ENCODE measurements around the gene MAB21L4. TPM values are rescaled to one million over a fixed set of nuclear protein-coding genes. Genes with fewer than 3 reads are reported as not detected.

MAB21L4 gene
- total and polyA plus RNA-seq, 12 donors, result 0.10 to 0.32 TPM; not detected in 10

DNA sequence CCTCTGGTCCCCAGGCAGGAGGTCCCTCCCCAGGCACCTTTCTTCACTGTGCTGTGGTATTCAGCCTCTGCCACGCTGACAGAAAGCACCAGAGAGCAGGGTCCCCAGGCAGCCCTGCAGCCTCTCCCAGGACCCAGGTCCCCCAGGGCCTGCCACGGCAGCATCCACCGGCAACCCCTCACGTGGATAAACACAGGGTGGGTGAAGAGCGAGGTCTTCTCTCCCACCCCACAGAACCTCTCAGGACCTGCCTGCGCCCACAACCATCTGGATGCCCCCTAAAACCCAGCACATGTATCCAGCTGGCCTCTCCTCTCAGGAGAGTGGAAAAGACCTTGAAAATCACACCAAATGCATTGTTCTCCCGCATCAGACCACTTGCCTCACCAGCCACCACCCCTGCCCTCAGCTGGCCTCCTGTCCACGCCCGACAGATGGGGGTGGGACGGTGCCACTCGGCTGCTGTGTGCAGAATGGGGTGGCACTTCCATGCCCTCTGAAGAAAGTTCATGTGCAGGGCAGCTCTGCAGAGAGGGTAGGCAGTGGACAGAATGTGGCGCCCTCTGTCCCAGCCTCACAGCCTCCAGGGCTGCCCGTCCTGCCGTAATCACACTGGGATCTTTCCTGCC lies 6.1 kb upstream of the MAB21L4 start:
- DNase-seq, result no peak
- peaks cover 0 to 5% of the 10 kb centered on the region in 2 donors for H3K4me1 ChIP-seq (replicated peaks in 1 of 2)
- H3K27me3 ChIP-seq, result no peaks in the 10 kb centered on the region
- intact Hi-C loops (cut with DNase I), result no loop called here
- no peaks in the 10 kb centered on the region for H3K9me3 ChIP-seq (replicated peaks in 1 of 3)
- H3K27ac ChIP-seq, result no peak overlapping the region
- no peak overlapping the region for H3K4me3 ChIP-seq
- TF ChIP-seq CTCF (IDR thresholded peaks at IDR 0.05) (no peak), POLR2A (IDR thresholded peaks at IDR 0.05) (no peak)
- 46 to 91% (median 84%) methylated on average over 4 to 14 of the region's 14 CpGs for WGBS, 4 donors
- no peaks in the 10 kb centered on the region for H3K36me3 ChIP-seq (replicated peaks in 1 of 2)

DNA sequence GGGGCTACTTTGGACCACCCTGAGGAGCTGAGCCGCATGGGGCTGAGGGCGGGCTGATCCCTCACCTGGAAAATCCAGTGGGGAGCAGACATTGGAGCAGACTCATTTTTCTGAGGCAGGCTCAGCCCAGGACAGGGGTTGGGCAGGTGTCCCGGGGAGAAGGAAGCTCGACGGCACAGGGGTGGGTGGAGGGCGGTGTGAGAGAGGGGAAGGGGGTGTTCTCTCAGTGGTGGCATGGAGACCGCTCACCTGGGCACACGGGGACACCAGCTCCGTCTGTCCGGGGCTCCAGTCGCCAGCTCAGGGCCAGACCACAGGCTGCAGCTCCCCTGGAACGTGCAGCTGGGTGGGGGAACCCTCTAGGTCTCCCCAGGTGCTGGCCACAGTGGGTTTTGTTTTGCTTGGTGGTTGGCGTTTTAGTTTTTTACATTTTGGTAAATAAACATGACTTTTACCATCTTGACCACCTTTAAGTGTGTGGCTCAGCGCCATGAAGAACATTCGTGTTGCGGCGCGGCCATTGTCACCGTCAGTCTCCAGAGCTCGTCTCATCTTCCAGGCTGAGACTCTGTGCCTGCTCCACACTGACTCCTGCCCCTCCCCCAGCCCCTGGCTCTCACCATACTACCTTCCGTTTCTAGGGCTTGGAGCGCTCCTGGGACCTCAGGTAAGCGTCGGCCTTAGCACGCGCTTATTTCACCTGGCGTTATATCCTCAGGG lies 4.3 kb upstream of the MAB21L4 start:
- Histone ChIP-seq H3K27ac (no peak overlapping the region), H3K27me3 (no peaks in the 10 kb centered on the region), H3K9me3 (replicated peaks in 1 of 3) (no peaks in the 10 kb centered on the region), H3K4me3 (no peak overlapping the region), H3K4me1 (replicated peaks in 1 of 2) (peaks cover 0 to 5% of the 10 kb centered on the region in 2 donors), H3K36me3 (replicated peaks in 1 of 2) (no peaks in the 10 kb centered on the region)
- TF ChIP-seq CTCF (IDR thresholded peaks at IDR 0.05) (no peak), POLR2A (IDR thresholded peaks at IDR 0.05) (no peak)
- intact Hi-C loops (cut with DNase I), result no loop called here
- DNase-seq, result no peak
- WGBS, 4 donors, result 86 to 93% (median 89%) methylated on average over 22 to 27 of the region's 27 CpGs

DNA sequence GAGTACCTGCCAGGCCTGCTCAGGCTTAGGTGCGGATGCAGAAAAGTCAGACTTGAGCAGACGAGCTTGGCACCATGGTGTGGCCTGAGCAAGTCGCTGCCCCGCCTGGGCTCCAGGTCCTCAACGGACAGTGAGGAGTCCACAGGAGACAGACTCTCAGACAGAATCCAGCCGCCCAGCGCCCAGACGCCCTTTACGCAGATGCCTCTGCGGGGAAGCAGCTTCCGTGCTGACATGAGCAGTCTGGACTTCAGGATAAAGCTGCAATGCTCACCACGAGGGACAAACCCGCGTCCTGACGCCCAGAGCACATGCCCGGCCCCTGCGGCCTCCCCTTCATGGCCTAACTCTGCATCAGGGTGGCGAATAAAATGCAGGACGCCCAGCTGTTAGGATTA lies 3.5 kb upstream of the MAB21L4 start:
- 86 to 92% (median 88%) methylated on average over 4 to 19 of the region's 19 CpGs for WGBS, 4 donors
- DNase-seq, result no peak
- Histone ChIP-seq H3K36me3 (replicated peaks in 1 of 2) (no peaks in the 10 kb centered on the region), H3K4me3 (no peak overlapping the region), H3K27me3 (no peaks in the 10 kb centered on the region), H3K27ac (no peak overlapping the region), H3K9me3 (replicated peaks in 1 of 3) (no peaks in the 10 kb centered on the region), H3K4me1 (replicated peaks in 1 of 2) (peaks cover 0 to 5% of the 10 kb centered on the region in 2 donors)
- intact Hi-C loops (cut with DNase I), result no loop called here
- TF ChIP-seq POLR2A (IDR thresholded peaks at IDR 0.05) (no peak), CTCF (IDR thresholded peaks at IDR 0.05) (no peak)

- TF ChIP-seq POLR2A (IDR thresholded peaks at IDR 0.05) (no peak), CTCF (IDR thresholded peaks at IDR 0.05) (no peak)
- Histone ChIP-seq H3K36me3 (replicated peaks in 1 of 2) (no peaks in the 10 kb centered on the region), H3K27ac (peak overlapping the region in 1 of 5 donors; percentile 40), H3K4me3 (no peak overlapping the region), H3K4me1 (replicated peaks in 1 of 2) (peaks cover 0 to 5% of the 10 kb centered on the region in 2 donors), H3K9me3 (replicated peaks in 1 of 3) (no peaks in the 10 kb centered on the region), H3K27me3 (no peaks in the 10 kb centered on the region)
- DNase-seq, result peak in 2 of 7 donors; percentile 35 to 58
- intact Hi-C loops (cut with DNase I), result no loop called here
- 71 to 81% (median 74%) methylated on average over 15 to 23 of the region's 23 CpGs for WGBS, 4 donors
Observed at GRCh38 chr2:240898731-240899467, 2.9 kb upstream of the MAB21L4 start.
